DOHH2 (cell line): ENCODE measurements around the gene ZNF787.

Experiments used
- EZH2phosphoT487 ChIP-seq: fragments of 200-600 bp; sonication (generic); IDR thresholded peaks from 2 replicates; pipeline ENCODE4 v1.6.1; 2017; ENCODE audit warnings: borderline replicate concordance, mild to moderate bottlenecking, antibody characterized with exemption, low read length, moderate library complexity, mixed read lengths
- TF ChIP-seq, protein P1 (sequence below): fragments of 200-600 bp; sonication (generic); IDR thresholded peaks from one replicate; pipeline ENCODE4 v1.5.1; 2014; ENCODE audit warnings: antibody characterized with exemption, mild to moderate bottlenecking, low read depth, low read length; ENCODE audit not compliant: poor library complexity, severe bottlenecking

DNA sequence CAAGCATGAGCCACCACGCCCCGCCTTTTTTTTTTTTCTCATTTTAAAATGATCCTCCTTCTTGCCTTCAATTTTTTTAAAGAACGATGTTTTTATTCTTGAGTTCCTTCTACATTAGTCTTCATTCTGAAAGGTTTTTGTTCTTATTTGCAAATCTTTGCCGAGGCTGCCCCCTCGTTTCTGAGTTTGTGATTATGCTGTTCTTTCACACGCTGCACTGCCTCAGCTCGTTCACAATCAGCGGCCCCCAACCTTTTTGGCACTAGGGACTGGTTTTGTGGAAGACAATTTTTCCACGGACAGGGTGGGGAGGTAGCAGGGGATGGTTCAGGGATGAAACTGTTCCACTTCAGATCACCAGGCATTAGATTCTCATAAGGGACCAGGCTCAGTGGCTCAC is 26.6 kb downstream of the ZNF787 start:
- TF ChIP-seq, protein P1, sequence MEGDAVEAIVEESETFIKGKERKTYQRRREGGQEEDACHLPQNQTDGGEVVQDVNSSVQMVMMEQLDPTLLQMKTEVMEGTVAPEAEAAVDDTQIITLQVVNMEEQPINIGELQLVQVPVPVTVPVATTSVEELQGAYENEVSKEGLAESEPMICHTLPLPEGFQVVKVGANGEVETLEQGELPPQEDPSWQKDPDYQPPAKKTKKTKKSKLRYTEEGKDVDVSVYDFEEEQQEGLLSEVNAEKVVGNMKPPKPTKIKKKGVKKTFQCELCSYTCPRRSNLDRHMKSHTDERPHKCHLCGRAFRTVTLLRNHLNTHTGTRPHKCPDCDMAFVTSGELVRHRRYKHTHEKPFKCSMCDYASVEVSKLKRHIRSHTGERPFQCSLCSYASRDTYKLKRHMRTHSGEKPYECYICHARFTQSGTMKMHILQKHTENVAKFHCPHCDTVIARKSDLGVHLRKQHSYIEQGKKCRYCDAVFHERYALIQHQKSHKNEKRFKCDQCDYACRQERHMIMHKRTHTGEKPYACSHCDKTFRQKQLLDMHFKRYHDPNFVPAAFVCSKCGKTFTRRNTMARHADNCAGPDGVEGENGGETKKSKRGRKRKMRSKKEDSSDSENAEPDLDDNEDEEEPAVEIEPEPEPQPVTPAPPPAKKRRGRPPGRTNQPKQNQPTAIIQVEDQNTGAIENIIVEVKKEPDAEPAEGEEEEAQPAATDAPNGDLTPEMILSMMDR, result no peak
- no peak for TF ChIP-seq EZH2phosphoT487
